ENCODE measurements around the gene DPP6.

- TF ChIP-seq EP300 (IDR thresholded peaks at IDR 0.05) (no peak), CTCF (IDR thresholded peaks at IDR 0.05) (no peak)
Measured at GRCh38 chr7:154852205-154852604, 800.0 kb downstream of the DPP6 start.
